DOHH2 (cell line): Measurements from ENCODE around the gene CTTNBP2.

Source experiments
- H3F3A ChIP-seq: fragments of 200-600 bp; sonication (generic), shearing (Covaris generic); 2 replicates; pipeline ENCODE4 v1.6.0; 2016; ENCODE audit warnings: antibody characterized with exemption, mild to moderate bottlenecking; ENCODE audit not compliant: control insufficient read depth, insufficient read depth
- H3K27ac ChIP-seq: fragments of 200-600 bp; sonication (generic); 2 replicates; pipeline ENCODE4 v1.5.1; 2014; ENCODE audit warnings: low read depth, mild to moderate bottlenecking, low read length, moderate library complexity
- H3K27me3 ChIP-seq: fragments of 200-600 bp; sonication (generic); 2 replicates; pipeline ENCODE4 v1.6.1; 2014; ENCODE audit warnings: mild to moderate bottlenecking, low read length, mixed read lengths; ENCODE audit not compliant: control insufficient read depth
- H3K36me3 ChIP-seq: fragments of 200-600 bp; sonication (generic); 2 replicates; pipeline ENCODE4 v1.6.1; 2014; ENCODE audit warnings: mild to moderate bottlenecking, low read length, moderate library complexity, mixed read lengths; ENCODE audit not compliant: control insufficient read depth
- H3K4me1 ChIP-seq: fragments of 200-600 bp; sonication (generic); 2 replicates; pipeline ENCODE4 v1.6.1; 2014; ENCODE audit warnings: mild to moderate bottlenecking, low read length, mixed read lengths; ENCODE audit not compliant: control insufficient read depth
- H3K4me2 ChIP-seq: fragments of 200-600 bp; sonication (generic); 2 replicates; pipeline ENCODE4 v1.6.0; 2014; ENCODE audit warnings: mild to moderate bottlenecking, low read length, moderate library complexity
- H3K4me3 ChIP-seq: fragments of 200-600 bp; sonication (generic); 2 replicates; pipeline ENCODE4 v1.5.1; 2014; ENCODE audit warnings: mild to moderate bottlenecking, low read length, mixed read lengths
- H3K79me2 ChIP-seq: fragments of 200-600 bp; sonication (generic); 2 replicates; pipeline ENCODE4 v1.6.1; 2014; ENCODE audit warnings: mild to moderate bottlenecking, low read length, mixed read lengths; ENCODE audit not compliant: control insufficient read depth
- H3K9me2 ChIP-seq: fragments of 200-600 bp; sonication (generic); replicated peaks from 2 replicates; pipeline ENCODE4 v1.6.1; 2014; ENCODE audit warnings: mild to moderate bottlenecking, low read length, mixed read lengths; ENCODE audit not compliant: control insufficient read depth
- H3K9me3 ChIP-seq: fragments of 200-600 bp; sonication (generic); 2 replicates; pipeline ENCODE4 v1.6.1; 2014; ENCODE audit warnings: antibody characterized with exemption, low read length, mixed read lengths; ENCODE audit not compliant: control insufficient read depth, insufficient read depth
- H4K20me1 ChIP-seq: fragments of 200-600 bp; sonication (generic); 2 replicates; pipeline ENCODE4 v1.6.0; 2014; ENCODE audit warnings: low read depth, mild to moderate bottlenecking, antibody characterized with exemption, low read length, moderate library complexity; ENCODE audit not compliant: control insufficient read depth, insufficient read depth
- EZH2phosphoT487 ChIP-seq: fragments of 200-600 bp; sonication (generic); IDR thresholded peaks from 2 replicates; pipeline ENCODE4 v1.6.1; 2017; ENCODE audit warnings: borderline replicate concordance, mild to moderate bottlenecking, antibody characterized with exemption, low read length, moderate library complexity, mixed read lengths
- TF ChIP-seq, protein P1 (sequence below): fragments of 200-600 bp; sonication (generic); IDR thresholded peaks from one replicate; pipeline ENCODE4 v1.5.1; 2014; ENCODE audit warnings: antibody characterized with exemption, mild to moderate bottlenecking, low read depth, low read length; ENCODE audit not compliant: poor library complexity, severe bottlenecking

The CTTNBP2 gene

DNA sequence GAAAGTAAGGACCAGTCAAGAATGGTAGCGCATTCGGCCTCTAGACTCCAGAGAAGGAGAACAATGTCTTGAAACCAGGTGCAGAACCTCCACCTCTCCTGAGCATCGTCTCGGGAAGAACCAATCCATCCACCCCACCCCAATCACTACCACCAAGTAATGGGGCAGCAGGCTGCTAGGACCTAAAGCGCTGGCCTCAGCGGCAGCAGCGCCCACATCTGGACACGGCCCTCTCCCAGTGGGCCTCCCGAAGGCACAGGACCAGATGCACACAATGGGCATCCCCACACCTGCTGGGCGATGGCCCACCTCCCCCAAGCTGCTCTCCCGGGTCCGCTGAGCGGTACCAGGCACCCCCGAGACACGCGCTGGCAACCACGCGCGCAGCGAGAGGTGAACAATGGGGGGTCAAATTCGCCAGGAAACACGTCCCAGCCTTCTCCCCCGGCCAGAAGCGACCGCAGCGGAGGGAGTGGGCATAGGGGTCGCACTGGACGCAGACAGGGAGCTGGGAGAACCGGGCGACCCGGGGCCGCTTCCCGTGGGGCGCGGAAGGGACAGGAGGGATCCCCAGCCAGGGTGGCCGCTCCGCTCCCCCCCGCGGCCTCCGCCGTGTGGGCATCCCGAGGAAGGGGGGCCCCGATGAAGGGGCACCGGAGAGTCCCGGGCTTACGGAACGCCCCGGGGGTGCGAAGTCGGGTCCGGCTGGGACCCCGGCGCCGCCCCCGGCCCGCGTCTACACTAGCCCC lies 506 bp downstream of the CTTNBP2 start:
- TF ChIP-seq EZH2phosphoT487, result no peak
- TF ChIP-seq, protein P1, sequence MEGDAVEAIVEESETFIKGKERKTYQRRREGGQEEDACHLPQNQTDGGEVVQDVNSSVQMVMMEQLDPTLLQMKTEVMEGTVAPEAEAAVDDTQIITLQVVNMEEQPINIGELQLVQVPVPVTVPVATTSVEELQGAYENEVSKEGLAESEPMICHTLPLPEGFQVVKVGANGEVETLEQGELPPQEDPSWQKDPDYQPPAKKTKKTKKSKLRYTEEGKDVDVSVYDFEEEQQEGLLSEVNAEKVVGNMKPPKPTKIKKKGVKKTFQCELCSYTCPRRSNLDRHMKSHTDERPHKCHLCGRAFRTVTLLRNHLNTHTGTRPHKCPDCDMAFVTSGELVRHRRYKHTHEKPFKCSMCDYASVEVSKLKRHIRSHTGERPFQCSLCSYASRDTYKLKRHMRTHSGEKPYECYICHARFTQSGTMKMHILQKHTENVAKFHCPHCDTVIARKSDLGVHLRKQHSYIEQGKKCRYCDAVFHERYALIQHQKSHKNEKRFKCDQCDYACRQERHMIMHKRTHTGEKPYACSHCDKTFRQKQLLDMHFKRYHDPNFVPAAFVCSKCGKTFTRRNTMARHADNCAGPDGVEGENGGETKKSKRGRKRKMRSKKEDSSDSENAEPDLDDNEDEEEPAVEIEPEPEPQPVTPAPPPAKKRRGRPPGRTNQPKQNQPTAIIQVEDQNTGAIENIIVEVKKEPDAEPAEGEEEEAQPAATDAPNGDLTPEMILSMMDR, result no peak
- Histone ChIP-seq H3F3A (no peaks in the 10 kb centered on the region), H3K79me2 (no peaks in the 10 kb centered on the region), H3K36me3 (no peaks in the 10 kb centered on the region), H4K20me1 (no peaks in the 10 kb centered on the region), H3K4me3 (no peak overlapping the region), H3K9me2 (no peaks in the 10 kb centered on the region), H3K4me1 (no peaks in the 10 kb centered on the region), H3K27ac (no peak overlapping the region), H3K27me3 (no peaks in the 10 kb centered on the region), H3K9me3 (no peaks in the 10 kb centered on the region), H3K4me2 (no peak overlapping the region)

DNA sequence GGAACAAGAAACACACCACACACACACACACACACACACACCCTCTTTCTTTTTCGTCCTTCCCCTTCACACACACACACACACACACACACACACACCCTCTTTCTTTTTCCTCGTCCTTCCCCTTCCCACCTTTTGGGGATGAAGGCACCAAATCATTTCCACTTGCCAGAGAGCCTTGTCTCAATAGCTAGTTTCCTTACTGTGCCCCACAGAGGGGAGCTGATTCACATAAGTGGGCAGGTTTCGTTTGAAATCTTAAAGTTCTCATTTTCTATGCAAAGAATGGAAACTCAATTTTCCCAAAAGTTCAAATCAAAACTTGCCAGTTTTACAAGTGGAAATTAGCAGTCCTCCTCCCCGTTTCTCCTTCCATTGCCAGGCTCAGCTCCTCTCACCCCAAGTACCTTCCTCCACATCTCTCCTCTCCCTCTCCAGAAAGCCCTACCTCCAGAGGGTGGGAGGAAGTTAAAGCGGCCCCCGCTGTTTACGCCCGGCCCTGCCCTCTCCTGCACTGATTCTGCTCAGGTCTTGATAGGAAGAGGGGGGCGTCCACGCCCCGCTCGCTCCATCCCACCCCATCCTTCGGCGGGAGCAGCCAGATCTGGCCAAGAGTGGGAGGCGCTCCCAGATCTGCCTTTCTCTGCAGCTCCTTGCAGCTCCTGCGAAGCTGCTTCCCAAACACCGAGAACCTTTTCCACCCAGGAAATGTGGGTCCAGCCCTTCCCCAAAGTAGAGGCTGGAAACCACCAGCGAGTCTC lies 1.3 kb downstream of the CTTNBP2 start:
- H3F3A ChIP-seq, result no peaks in the 10 kb centered on the region
- H3K79me2 ChIP-seq, result no peaks in the 10 kb centered on the region
- no peak for TF ChIP-seq EZH2phosphoT487
- TF ChIP-seq, protein P1, result no peak
- H3K36me3 ChIP-seq, result no peaks in the 10 kb centered on the region
- H3K9me3 ChIP-seq, result no peaks in the 10 kb centered on the region
- H3K9me2 ChIP-seq, result no peaks in the 10 kb centered on the region
- H3K4me2 ChIP-seq, result no peak overlapping the region
- H3K4me3 ChIP-seq, result no peak overlapping the region
- no peaks in the 10 kb centered on the region for H3K27me3 ChIP-seq
- H4K20me1 ChIP-seq, result no peaks in the 10 kb centered on the region
- H3K27ac ChIP-seq, result no peak overlapping the region
- H3K4me1 ChIP-seq, result no peaks in the 10 kb centered on the region

DNA sequence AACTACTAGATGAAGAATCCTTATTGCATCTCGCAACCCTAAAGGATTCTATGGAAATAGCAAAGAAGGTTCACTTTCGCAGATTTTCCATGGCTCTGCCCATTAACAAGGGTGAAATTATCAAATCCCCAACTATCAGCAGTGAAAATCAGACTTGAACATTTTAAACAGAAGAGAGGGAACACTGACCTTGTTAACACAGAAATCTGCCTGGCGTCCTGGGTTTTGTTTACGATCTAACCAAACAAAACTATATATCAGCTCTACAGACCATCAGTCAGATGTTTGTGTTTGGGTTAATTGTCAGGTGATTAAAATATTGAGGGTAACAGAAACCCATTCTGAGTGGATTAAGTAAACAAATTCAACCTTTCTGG lies 1.9 kb downstream of the CTTNBP2 start:
- H3K27me3 ChIP-seq, result no peaks in the 10 kb centered on the region
- no peaks in the 10 kb centered on the region for H3K79me2 ChIP-seq

More for the DNA sequence above, 1.9 kb downstream of the CTTNBP2 start:
- TF ChIP-seq EZH2phosphoT487, result no peak
- TF ChIP-seq, protein P1, result no peak
- Histone ChIP-seq H3K4me1 (no peaks in the 10 kb centered on the region), H3K4me2 (no peak overlapping the region), H4K20me1 (no peaks in the 10 kb centered on the region), H3K9me3 (no peaks in the 10 kb centered on the region), H3K4me3 (no peak overlapping the region), H3K27ac (no peak overlapping the region), H3K36me3 (no peaks in the 10 kb centered on the region), H3F3A (no peaks in the 10 kb centered on the region), H3K9me2 (no peaks in the 10 kb centered on the region)
